Nephron progenitor cell (in vitro differentiated cells): ENCODE data around the gene RBBP8.

Experiments used
- DNase-seq: peaks from one replicate; pipeline ENCODE4 v3.0.0; 2021
- H3K27ac Mint-ChIP-seq: 2 replicates; pipeline ENCODE4 v1.8.0; 2021; ENCODE audit warnings: mild to moderate bottlenecking, moderate library complexity, mixed read lengths
- H3K27me3 Mint-ChIP-seq: 2 replicates; pipeline ENCODE4 v1.8.0; 2021; ENCODE audit warnings: mild to moderate bottlenecking, low read depth, mixed read lengths; ENCODE audit not compliant: poor library complexity
- H3K36me3 Mint-ChIP-seq: 2 replicates; pipeline ENCODE4 v1.8.0; 2021; ENCODE audit warnings: low read depth, mixed read lengths
- H3K4me1 Mint-ChIP-seq: 2 replicates; pipeline ENCODE4 v1.8.0; 2021; ENCODE audit warnings: mixed read lengths
- H3K4me3 Mint-ChIP-seq: 2 replicates; pipeline ENCODE4 v1.8.0; 2021; ENCODE audit warnings: mild to moderate bottlenecking, moderate library complexity, mixed read lengths
- H3K9me3 Mint-ChIP-seq: 2 replicates; pipeline ENCODE4 v1.8.0; 2021; ENCODE audit warnings: mild to moderate bottlenecking, moderate library complexity, mixed read lengths
- CTCF ChIP-seq: fragments of 200-600 bp; sonication (generic); IDR thresholded peaks from 2 replicates; pipeline ENCODE4 v1.5.0; 2021; ENCODE audit warnings: antibody characterized with exemption

Gene RBBP8

GRCh38 chr18:22912149-22912548, 21.0 kb upstream of the RBBP8 start:
- TF ChIP-seq CTCF = no peak
- Mint-ChIP-seq H3K4me1 (no peaks in the 10 kb centered on the region), H3K4me3 (no peak overlapping the region), H3K9me3 (no peaks in the 10 kb centered on the region), H3K27ac (no peak overlapping the region), H3K27me3 (no peaks in the 10 kb centered on the region), H3K36me3 (peaks cover 4% of the 10 kb centered on the region)
- no peak for DNase-seq

GRCh38 chr18:22912835-22913234, 20.3 kb upstream of the RBBP8 start:
- no peak for DNase-seq
- Mint-ChIP-seq H3K4me1 (no peaks in the 10 kb centered on the region), H3K27ac (no peak overlapping the region), H3K36me3 (peaks cover 4% of the 10 kb centered on the region), H3K27me3 (no peaks in the 10 kb centered on the region), H3K9me3 (no peaks in the 10 kb centered on the region), H3K4me3 (no peak overlapping the region)
- no peak for TF ChIP-seq CTCF

GRCh38 chr18:22913861-22914260, 19.3 kb upstream of the RBBP8 start:
- Mint-ChIP-seq H3K36me3 (peaks cover 4% of the 10 kb centered on the region), H3K27ac (no peak overlapping the region), H3K27me3 (no peaks in the 10 kb centered on the region), H3K4me1 (no peaks in the 10 kb centered on the region), H3K9me3 (no peaks in the 10 kb centered on the region), H3K4me3 (no peak overlapping the region)
- no peak for TF ChIP-seq CTCF
- no peak for DNase-seq

GRCh38 chr18:22914633-22915032, 18.5 kb upstream of the RBBP8 start:
- Mint-ChIP-seq H3K27me3 (no peaks in the 10 kb centered on the region), H3K36me3 (peaks cover 4% of the 10 kb centered on the region), H3K27ac (no peak overlapping the region), H3K4me1 (no peaks in the 10 kb centered on the region), H3K9me3 (no peaks in the 10 kb centered on the region), H3K4me3 (no peak overlapping the region)
- no peak for DNase-seq
- no peak for TF ChIP-seq CTCF

- no peak for DNase-seq
- no peak overlapping the region for H3K4me3 Mint-ChIP-seq
- TF ChIP-seq CTCF = no peak
- H3K27ac Mint-ChIP-seq = no peak overlapping the region
- H3K27me3 Mint-ChIP-seq = no peaks in the 10 kb centered on the region
- H3K4me1 Mint-ChIP-seq = no peaks in the 10 kb centered on the region
- H3K36me3 Mint-ChIP-seq = no peaks in the 10 kb centered on the region
- no peaks in the 10 kb centered on the region for H3K9me3 Mint-ChIP-seq
Observed at GRCh38 chr18:22915337-22915736, 17.8 kb upstream of the RBBP8 start.

- H3K27me3 Mint-ChIP-seq = no peaks in the 10 kb centered on the region
Observed at GRCh38 chr18:22921772-22922171, 11.4 kb upstream of the RBBP8 start.

More at GRCh38 chr18:22921772-22922171, 11.4 kb upstream of the RBBP8 start:
- H3K36me3 Mint-ChIP-seq = no peaks in the 10 kb centered on the region
- no peak for TF ChIP-seq CTCF
- H3K4me3 Mint-ChIP-seq = no peak overlapping the region
- no peak overlapping the region for H3K27ac Mint-ChIP-seq
- no peak for DNase-seq
- H3K9me3 Mint-ChIP-seq = no peaks in the 10 kb centered on the region
- H3K4me1 Mint-ChIP-seq = no peaks in the 10 kb centered on the region
